HepG2 (cell line): ENCODE results near the gene CEACAM16. TPM values are rescaled to one million over a fixed set of nuclear protein-coding genes. Genes with fewer than 3 reads are reported as not detected.
A peak's percentile ranks its signal among the peaks of the same experiment; 100 is the strongest.

Experiments used
- AKAP8 ChIP-seq: sonication (generic); formaldehyde crosslinking; IDR thresholded peaks from 2 replicates; pipeline ENCODE4 v1.5.1; 2020; ENCODE audit warnings: mild to moderate bottlenecking, missing genetic modification reagents
- ARNTL ChIP-seq: sonication (generic); formaldehyde crosslinking; IDR thresholded peaks from 2 replicates; pipeline ENCODE4 v1.4.0; 2020; ENCODE audit warnings: mild to moderate bottlenecking, missing genetic modification reagents
- ATF7 ChIP-seq, 2 experiments: fragments of 450-650 bp in 1 of 2; sonication (generic) in 1 of 2; formaldehyde crosslinking in 1 of 2; IDR thresholded peaks; 2 replicates each; pipeline versions ENCODE4 v1.4.0 to v1.6.1; 2016 to 2020; ENCODE audit warnings: antibody characterized with exemption in 1 of 2, mild to moderate bottlenecking in 1 of 2, missing genetic modification reagents in 1 of 2
- CHD4 ChIP-seq: fragments of 200-600 bp; sonication (generic); IDR thresholded peaks from 2 replicates; pipeline ENCODE4 v1.7.0; 2017; ENCODE audit warnings: mild to moderate bottlenecking, low read length, borderline replicate concordance
- CTCF ChIP-seq: sonication (generic); formaldehyde crosslinking; IDR thresholded peaks from 2 replicates; pipeline ENCODE4 v1.5.0; 2020; ENCODE audit warnings: mild to moderate bottlenecking, missing genetic modification reagents, moderate library complexity
- E2F5 ChIP-seq: sonication (generic); formaldehyde crosslinking; conservative IDR thresholded peaks from 2 replicates; pipeline ENCODE4 v1.4.0; 2020; ENCODE audit warnings: missing genetic modification reagents
- GATAD1 ChIP-seq: IDR thresholded peaks from 2 replicates; pipeline ENCODE4 v1.6.1; 2016; ENCODE audit warnings: missing genetic modification reagents, missing compliant biosample characterization
- GFI1 ChIP-seq: sonication (generic); formaldehyde crosslinking; IDR thresholded peaks from 2 replicates; pipeline ENCODE4 v1.5.0; 2020; ENCODE audit warnings: missing genetic modification reagents, mild to moderate bottlenecking, borderline replicate concordance
- HDAC6 ChIP-seq: fragments of 200-600 bp; sonication (generic); IDR thresholded peaks from 2 replicates; pipeline ENCODE4 v1.7.0; 2017; ENCODE audit warnings: mild to moderate bottlenecking, antibody characterized with exemption, low read length, low read depth
- IKZF1 ChIP-seq: fragments of 450-650 bp; IDR thresholded peaks from 2 replicates; pipeline ENCODE4 v1.7.1; 2016
- KIAA2018 ChIP-seq: sonication (generic); formaldehyde crosslinking; IDR thresholded peaks from 2 replicates; pipeline ENCODE4 v1.5.0; 2020; ENCODE audit warnings: mild to moderate bottlenecking, missing genetic modification reagents, borderline replicate concordance
- KLF9 ChIP-seq: IDR thresholded peaks from 2 replicates; pipeline ENCODE4 v1.6.1; 2016; ENCODE audit warnings: low read depth
- REXO4 ChIP-seq: sonication (generic); formaldehyde crosslinking; IDR thresholded peaks from 2 replicates; pipeline ENCODE4 v1.8.0; 2022; ENCODE audit warnings: missing genetic modification reagents, mild to moderate bottlenecking, borderline replicate concordance
- SIN3A ChIP-seq: IDR thresholded peaks from 2 replicates; pipeline ENCODE4 v1.6.1; 2011; ENCODE audit warnings: low read depth, mild to moderate bottlenecking, control low read depth, low read length, borderline replicate concordance
- SOX13 ChIP-seq, 3 experiments: fragments of 450-650 bp in 1 of 3; sonication (generic) in 1 of 3; formaldehyde crosslinking in 1 of 3; IDR thresholded peaks in 2 of 3; conservative IDR thresholded peaks in 1 of 3; 2 replicates each; pipeline versions ENCODE4 v1.5.0 to v1.6.1; 2016 to 2020; ENCODE audit warnings: antibody characterized with exemption in 1 of 3, mild to moderate bottlenecking in 1 of 3, missing compliant biosample characterization in 1 of 3, missing genetic modification reagents in 1 of 3, moderate library complexity in 1 of 3
- ZFYVE20 ChIP-seq: sonication (generic); formaldehyde crosslinking; IDR thresholded peaks from 2 replicates; pipeline ENCODE4 v1.8.0; 2023; ENCODE audit warnings: low read depth, mild to moderate bottlenecking, moderate library complexity, missing genetic modification reagents, borderline replicate concordance
- ZNF10 ChIP-seq: sonication (generic); formaldehyde crosslinking; IDR thresholded peaks from 2 replicates; pipeline ENCODE4 v1.4.0; 2020; ENCODE audit warnings: mild to moderate bottlenecking, low read depth, missing genetic modification reagents, borderline replicate concordance
- ZNF549 ChIP-seq: sonication (generic); formaldehyde crosslinking; IDR thresholded peaks from 2 replicates; pipeline ENCODE4 v1.5.0; 2020; ENCODE audit warnings: missing genetic modification reagents
- polyA plus RNA-seq, 8 experiments: library from polyadenylated mRNA; depleted of rRNA in 3 of 8; stranded (reverse) in 7 of 8; unstranded in 1 of 8; fragments of >200 nt; fragmentation: Illumina TruSeq in 4 of 8; extraction: Trizol in 4 of 8; gene quantifications; 2 replicates each; pipeline versions ENCODE4 v1.2.1 to v1.2.3, GENCODE V29; 2011 to 2016; ENCODE audit warnings: low read depth in 4 of 8, missing spikeins in 1 of 8, mixed read lengths in 1 of 8; ENCODE audit not compliant: insufficient read depth in 1 of 8
- total RNA-seq, 5 experiments: library from RNA; depleted of rRNA; stranded (reverse); fragments of >200 nt; fragmentation: Illumina TruSeq; extraction: Trizol; gene quantifications; 2 replicates each; pipeline ENCODE4 v1.2.3, GENCODE V29; 2016; ENCODE audit warnings: low read depth in 1 of 5

Gene CEACAM16
- total and polyA plus RNA-seq, 2 of the 13 experiments (the other 11 are each of a cell fraction or from before 2014, with no cell fraction given), result not detected

- TF ChIP-seq KIAA2018 (CRISPR knock-in tag), result no peak
- TF ChIP-seq ZFYVE20 (CRISPR knock-in tag), result no peak
- TF ChIP-seq IKZF1, result no peak
- TF ChIP-seq CTCF, result no peak
- no peak for TF ChIP-seq HDAC6
- TF ChIP-seq SOX13 (IDR thresholded peaks at IDR 0.05), result no peak
- TF ChIP-seq SOX13 (CRISPR knock-in tag; conservative IDR thresholded peaks at IDR 0.05 in 1 of 2, IDR thresholded peaks at IDR 0.05 in 1 of 2), result peak in 1 of 2 experiments; percentile 27; a peak in 2 of 4 replicates
- no peak for TF ChIP-seq KLF9 (CRISPR knock-in tag)
- TF ChIP-seq REXO4 (CRISPR knock-in tag), result no peak
- TF ChIP-seq ZNF549 (CRISPR knock-in tag), result no peak
- TF ChIP-seq ARNTL (CRISPR knock-in tag), result no peak
- TF ChIP-seq CHD4, result peak; percentile 98; the same call in 1 of the 2 replicates
- 0 out of 2 replicates have a peak, but pooled peaks have one; percentile 29 for TF ChIP-seq SIN3A
- no peak for TF ChIP-seq AKAP8
- no peak for TF ChIP-seq ZNF10 (CRISPR knock-in tag)
- TF ChIP-seq ATF7 (IDR thresholded peaks at IDR 0.05), result no peak
- TF ChIP-seq ATF7 (CRISPR knock-in tag; IDR thresholded peaks at IDR 0.05), result no peak
- TF ChIP-seq GATAD1, result no peak
- no peak for TF ChIP-seq E2F5 (CRISPR knock-in tag)
- TF ChIP-seq GFI1 (CRISPR knock-in tag), result 0 out of 2 replicates have a peak, but pooled peaks have one; percentile 16
These were observed 48.2 kb downstream of the CEACAM16 start (continued) for GRCh38 chr19:44746946-44747738.
